SU-DHL-6 (cell line): Measurements from ENCODE around the gene BATF.
"Not testable (repeated sequence)": the region's sequence is repeated elsewhere in the genome, so short reads cannot be mapped to it uniquely, and the experiment has no call there.

ENCODE experiments used
- H2AFZ ChIP-seq: fragments of 200-600 bp; sonication (generic); 2 replicates; pipeline ENCODE4 v1.6.1; 2014; ENCODE audit warnings: low read depth, mild to moderate bottlenecking, moderate library complexity, mixed read lengths, antibody characterized with exemption, low read length; ENCODE audit not compliant: severe bottlenecking
- H3F3A ChIP-seq: fragments of 200-600 bp; shearing (Covaris generic); 2 replicates; pipeline ENCODE4 v1.6.0; 2016; ENCODE audit warnings: antibody characterized with exemption, mild to moderate bottlenecking; ENCODE audit not compliant: insufficient read depth
- H3K27ac ChIP-seq: fragments of 200-600 bp; sonication (generic); 2 replicates; pipeline ENCODE4 v1.5.1; 2016; ENCODE audit warnings: low read depth, mild to moderate bottlenecking, low read length, moderate library complexity, mixed read lengths
- H3K27me3 ChIP-seq: fragments of 200-600 bp; sonication (generic), shearing (Covaris generic); 2 replicates; pipeline ENCODE4 v1.6.0; 2014; ENCODE audit warnings: mild to moderate bottlenecking, low read length
- H3K36me3 ChIP-seq: fragments of 200-600 bp; sonication (generic); 2 replicates; pipeline ENCODE4 v1.6.1; 2014; ENCODE audit warnings: mild to moderate bottlenecking, low read length, mixed read lengths
- H3K4me2 ChIP-seq: fragments of 300-600, 200-600 bp; shearing (Covaris generic), sonication (generic); 2 replicates; pipeline ENCODE4 v1.6.0; 2014; ENCODE audit warnings: low read length, low read depth, mild to moderate bottlenecking; ENCODE audit not compliant: poor library complexity, severe bottlenecking
- H3K4me3 ChIP-seq: fragments of 200-600 bp; sonication (generic); 2 replicates; pipeline ENCODE4 v1.5.1; 2014; ENCODE audit warnings: antibody characterized with exemption, low read length, mild to moderate bottlenecking, mixed read lengths; ENCODE audit not compliant: insufficient read depth, poor library complexity, severe bottlenecking
- H3K79me2 ChIP-seq: fragments of 200-600 bp; sonication (generic); 2 replicates; pipeline ENCODE4 v1.6.1; 2014; ENCODE audit warnings: mild to moderate bottlenecking, low read length, moderate library complexity; ENCODE audit not compliant: insufficient read depth
- H3K9ac ChIP-seq: fragments of 200-600 bp; sonication (generic); 2 replicates; pipeline ENCODE4 v1.7.0; 2014; ENCODE audit warnings: mild to moderate bottlenecking, low read length
- H3K9me2 ChIP-seq: fragments of 200-600 bp; sonication (generic); replicated peaks from 2 replicates; pipeline ENCODE4 v1.6.1; 2014; ENCODE audit warnings: low read length; ENCODE audit not compliant: insufficient read depth
- H3K9me3 ChIP-seq: fragments of 200-600 bp; sonication (generic); 2 replicates; pipeline ENCODE4 v1.6.1; 2014; ENCODE audit warnings: low read length, mixed read lengths; ENCODE audit not compliant: insufficient read depth
- H4K20me1 ChIP-seq: fragments of 200-600 bp; sonication (generic); 2 replicates; pipeline ENCODE4 v1.6.1; 2014; ENCODE audit warnings: low read depth, mild to moderate bottlenecking, antibody characterized with exemption, low read length, moderate library complexity, mixed read lengths
- CTCF ChIP-seq: fragments of 200-600 bp; sonication (generic); IDR thresholded peaks from one replicate; pipeline ENCODE4 v1.5.1; 2017; ENCODE audit warnings: antibody characterized with exemption, mild to moderate bottlenecking, low read length, moderate library complexity; ENCODE audit not compliant: insufficient read depth, poor library complexity, severe bottlenecking
- EZH2phosphoT487 ChIP-seq: fragments of 200-600 bp; sonication (generic), shearing (Covaris generic); conservative IDR thresholded peaks from 2 replicates; pipeline ENCODE4 v1.6.1; 2018; ENCODE audit warnings: mild to moderate bottlenecking, antibody characterized with exemption, low read length, moderate library complexity, mixed read lengths

Gene BATF

GRCh38 chr14:75522224-75522982 lies at the start of gene BATF:
BATF (plus strand) TSS chr14:75522469; CDS start chr14:75522683, 214 bp downstream.
- no peaks in the 10 kb centered on the region for H3K9me2 ChIP-seq
- peak within 1 kb of the TSS; percentile 62 for H3K4me3 ChIP-seq
- H3K27ac ChIP-seq, result peak within 1 kb of the TSS; percentile 29
- 0 out of 2 replicates have a peak, but pooled peaks cover 10% of the 10 kb centered on the region for H3F3A ChIP-seq
- H2AFZ ChIP-seq, result peak within 1 kb of the TSS; percentile 38
- no peaks in the 10 kb centered on the region for H3K36me3 ChIP-seq
- H3K4me2 ChIP-seq, result peak within 1 kb of the TSS; percentile 80
- no peaks in the 10 kb centered on the region for H3K27me3 ChIP-seq
- peak within 1 kb of the TSS; percentile 62 for H3K9ac ChIP-seq
- no peaks in the 10 kb centered on the region for H4K20me1 ChIP-seq
- no peak for TF ChIP-seq CTCF
- no peaks in the 10 kb centered on the region for H3K9me3 ChIP-seq
- peaks cover 18% of the 10 kb centered on the region for H3K79me2 ChIP-seq

- H3K9ac ChIP-seq, H3K79me2 ChIP-seq, H3K4me2 ChIP-seq, H4K20me1 ChIP-seq, H3K27me3 ChIP-seq, H3K9me3 ChIP-seq, H2AFZ ChIP-seq, H3K9me2 ChIP-seq, H3K4me3 ChIP-seq, H3K36me3 ChIP-seq: not testable (repeated sequence)
- peaks cover 39% of the 10 kb centered on the region for H3F3A ChIP-seq
- peak overlapping the region; percentile 18; the same call in 1 of the 2 replicates for H3K27ac ChIP-seq
These were observed 48.1 kb upstream of the BATF start for GRCh38 chr14:75474127-75474526.

GRCh38 chr14:75476274-75476995 lies 45.8 kb upstream of the BATF start:
- Histone ChIP-seq H3K36me3 (peaks cover 3% of the 10 kb centered on the region), H3K9me3 (no peaks in the 10 kb centered on the region), H3K9ac (peak overlapping the region; percentile 6; the same call in 1 of the 2 replicates), H3K4me3 (no peak overlapping the region), H3K4me2 (peak overlapping the region; percentile 25), H4K20me1 (no peaks in the 10 kb centered on the region), H2AFZ (no peak overlapping the region), H3F3A (peaks cover 26% of the 10 kb centered on the region), H3K9me2 (no peaks in the 10 kb centered on the region), H3K27ac (peak overlapping the region; percentile 62), H3K27me3 (no peaks in the 10 kb centered on the region), H3K79me2 (no peaks in the 10 kb centered on the region)
- TF ChIP-seq EZH2phosphoT487 (no peak), CTCF (no peak)

GRCh38 chr14:75477881-75478280 lies 44.4 kb upstream of the BATF start:
- no peak overlapping the region for H3K9ac ChIP-seq
- no peaks in the 10 kb centered on the region for H3K9me3 ChIP-seq
- H3K79me2 ChIP-seq, result no peaks in the 10 kb centered on the region
- no peak overlapping the region for H2AFZ ChIP-seq
- H3K27me3 ChIP-seq, result no peaks in the 10 kb centered on the region
- TF ChIP-seq CTCF, result no peak
- no peak for TF ChIP-seq EZH2phosphoT487
- no peaks in the 10 kb centered on the region for H3K9me2 ChIP-seq
- H3K4me3 ChIP-seq, result no peak overlapping the region
- no peaks in the 10 kb centered on the region; the same call in 1 of the 2 replicates for H3K36me3 ChIP-seq
- peak overlapping the region; percentile 62; the same call in 1 of the 2 replicates for H3K27ac ChIP-seq
- peaks cover 23% of the 10 kb centered on the region for H3F3A ChIP-seq
- H3K4me2 ChIP-seq, result no peak overlapping the region
- H4K20me1 ChIP-seq, result no peaks in the 10 kb centered on the region
